HepG2 (cell line): ENCODE data around the gene ETFB. TPM values are rescaled to one million over a fixed set of nuclear protein-coding genes. Genes with fewer than 3 reads are reported as not detected.

Source experiments
- ETV6 ChIP-seq: sonication (generic); formaldehyde crosslinking; conservative IDR thresholded peaks from 2 replicates; pipeline ENCODE4 v1.4.0; 2020; ENCODE audit warnings: missing genetic modification reagents
- FIP1L1 ChIP-seq: fragments of 200-400 bp; formaldehyde crosslinking; IDR thresholded peaks from 2 replicates; pipeline ENCODE4 v1.6.1; 2018; ENCODE audit warnings: low read depth, mild to moderate bottlenecking, low read length, moderate library complexity, borderline replicate concordance; ENCODE audit not compliant: insufficient read depth
- NFKBIZ ChIP-seq: IDR thresholded peaks from 2 replicates; pipeline ENCODE4 v1.6.1; 2018; ENCODE audit warnings: missing genetic modification reagents, missing compliant biosample characterization
- NFYB ChIP-seq: sonication (generic); formaldehyde crosslinking; IDR thresholded peaks from 2 replicates; pipeline ENCODE4 v1.4.0; 2020; ENCODE audit warnings: missing genetic modification reagents
- NPAS2 ChIP-seq: sonication (generic); formaldehyde crosslinking; IDR thresholded peaks from 2 replicates; pipeline ENCODE4 v1.8.0; 2022; ENCODE audit warnings: mild to moderate bottlenecking, missing genetic modification reagents, borderline replicate concordance
- RAD51 ChIP-seq: fragments of 450-650 bp; IDR thresholded peaks from 2 replicates; pipeline ENCODE4 v1.6.1; 2016; ENCODE audit warnings: borderline replicate concordance
- SAFB2 ChIP-seq: sonication (generic); formaldehyde crosslinking; IDR thresholded peaks from 2 replicates; pipeline ENCODE4 v1.5.1; 2020; ENCODE audit warnings: missing genetic modification reagents, low read depth, mild to moderate bottlenecking, borderline replicate concordance
- TSC22D2 ChIP-seq: sonication (generic); formaldehyde crosslinking; IDR thresholded peaks from 2 replicates; pipeline ENCODE4 v1.5.1; 2020; ENCODE audit warnings: missing genetic modification reagents, mild to moderate bottlenecking, borderline replicate concordance
- ZFY ChIP-seq: sonication (generic); formaldehyde crosslinking; IDR thresholded peaks from 2 replicates; pipeline ENCODE4 v1.4.0; 2020; ENCODE audit warnings: missing genetic modification reagents
- ZNF331 ChIP-seq: sonication (generic); formaldehyde crosslinking; IDR thresholded peaks from 2 replicates; pipeline ENCODE4 v1.4.0; 2020; ENCODE audit warnings: missing genetic modification reagents
- ZNF333 ChIP-seq: sonication (generic); formaldehyde crosslinking; IDR thresholded peaks from 2 replicates; pipeline ENCODE4 v1.4.0; 2020; ENCODE audit warnings: mild to moderate bottlenecking, missing genetic modification reagents, borderline replicate concordance
- ZNF546 ChIP-seq: sonication (generic); formaldehyde crosslinking; conservative IDR thresholded peaks from 2 replicates; pipeline ENCODE4 v1.8.1; 2023; ENCODE audit warnings: mild to moderate bottlenecking, missing genetic modification reagents
- polyA plus RNA-seq, 8 experiments: library from polyadenylated mRNA; depleted of rRNA in 3 of 8; stranded (reverse) in 7 of 8; unstranded in 1 of 8; fragments of >200 nt; fragmentation: Illumina TruSeq in 4 of 8; extraction: Trizol in 4 of 8; gene quantifications; 2 replicates each; pipeline versions ENCODE4 v1.2.1 to v1.2.3, GENCODE V29; 2011 to 2016; ENCODE audit warnings: low read depth in 4 of 8, missing spikeins in 1 of 8, mixed read lengths in 1 of 8; ENCODE audit not compliant: insufficient read depth in 1 of 8
- total RNA-seq, 5 experiments: library from RNA; depleted of rRNA; stranded (reverse); fragments of >200 nt; fragmentation: Illumina TruSeq; extraction: Trizol; gene quantifications; 2 replicates each; pipeline ENCODE4 v1.2.3, GENCODE V29; 2016; ENCODE audit warnings: low read depth in 1 of 5
- TF ChIP-seq, protein P1 (sequence below): sonication (generic); formaldehyde crosslinking; IDR thresholded peaks from 2 replicates; pipeline ENCODE4 v1.5.1; 2020; ENCODE audit warnings: mild to moderate bottlenecking, missing genetic modification reagents
- TF ChIP-seq, protein P2 (sequence below): sonication (generic); formaldehyde crosslinking; conservative IDR thresholded peaks from 2 replicates; pipeline ENCODE4 v1.8.0; 2022; ENCODE audit warnings: missing genetic modification reagents
- TF ChIP-seq, protein P3 (sequence below): sonication (generic); formaldehyde crosslinking; IDR thresholded peaks from 2 replicates; pipeline ENCODE4 v1.5.1; 2020; ENCODE audit warnings: missing genetic modification reagents, mild to moderate bottlenecking, borderline replicate concordance
- TF ChIP-seq, protein P4 (sequence below): sonication (generic); formaldehyde crosslinking; IDR thresholded peaks from 2 replicates; pipeline ENCODE4 v1.5.1; 2020; ENCODE audit warnings: missing genetic modification reagents, mild to moderate bottlenecking, borderline replicate concordance
- TF ChIP-seq, protein P5 (sequence below): sonication (generic); formaldehyde crosslinking; IDR thresholded peaks from 2 replicates; pipeline ENCODE4 v1.9.0; 2021; ENCODE audit warnings: missing genetic modification reagents, mild to moderate bottlenecking, borderline replicate concordance

ETFB gene
- total and polyA plus RNA-seq, 2 of the 13 experiments (the other 11 are each of a cell fraction or from before 2014, with no cell fraction given): 678 to 1,314 TPM

DNA sequence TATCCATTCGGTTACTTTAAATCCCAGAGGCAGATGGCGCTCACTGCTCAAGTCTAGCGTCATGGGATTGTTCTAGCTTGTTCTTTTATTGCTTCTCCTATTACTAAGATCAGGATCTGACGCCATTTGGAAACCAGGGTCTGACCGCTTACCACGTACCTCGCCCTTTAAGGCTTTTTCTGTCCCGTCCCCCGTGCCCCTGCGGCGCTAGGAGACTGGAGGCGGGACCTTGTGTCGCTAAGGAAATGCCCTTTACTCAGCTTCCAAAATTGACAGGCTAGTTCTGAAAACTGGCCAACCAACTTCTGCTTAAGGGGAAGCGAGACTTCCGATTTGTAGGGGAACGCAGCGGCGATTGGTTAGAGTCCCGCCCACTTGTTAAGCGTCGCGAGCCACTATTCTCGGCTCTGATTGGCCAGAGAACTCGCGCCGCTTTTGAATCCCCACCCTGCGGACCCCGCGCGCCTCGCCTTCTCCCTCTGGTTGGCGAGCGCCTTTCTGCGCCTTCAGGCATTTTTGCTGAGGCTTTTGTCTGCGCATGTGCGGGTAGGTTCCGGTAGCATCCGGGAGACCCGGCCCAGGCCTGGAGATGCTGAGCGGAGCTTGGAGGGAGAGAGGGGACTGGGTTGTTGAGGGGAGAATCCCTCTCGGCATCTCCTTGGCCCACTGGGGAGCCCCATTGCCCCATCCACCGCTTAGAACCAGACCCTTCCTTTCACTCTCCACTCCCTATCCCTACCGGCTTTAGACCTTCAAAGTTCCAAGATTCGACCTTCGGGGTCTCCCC lies 28.1 kb upstream of the ETFB start (continued):
- TF ChIP-seq, protein P1, sequence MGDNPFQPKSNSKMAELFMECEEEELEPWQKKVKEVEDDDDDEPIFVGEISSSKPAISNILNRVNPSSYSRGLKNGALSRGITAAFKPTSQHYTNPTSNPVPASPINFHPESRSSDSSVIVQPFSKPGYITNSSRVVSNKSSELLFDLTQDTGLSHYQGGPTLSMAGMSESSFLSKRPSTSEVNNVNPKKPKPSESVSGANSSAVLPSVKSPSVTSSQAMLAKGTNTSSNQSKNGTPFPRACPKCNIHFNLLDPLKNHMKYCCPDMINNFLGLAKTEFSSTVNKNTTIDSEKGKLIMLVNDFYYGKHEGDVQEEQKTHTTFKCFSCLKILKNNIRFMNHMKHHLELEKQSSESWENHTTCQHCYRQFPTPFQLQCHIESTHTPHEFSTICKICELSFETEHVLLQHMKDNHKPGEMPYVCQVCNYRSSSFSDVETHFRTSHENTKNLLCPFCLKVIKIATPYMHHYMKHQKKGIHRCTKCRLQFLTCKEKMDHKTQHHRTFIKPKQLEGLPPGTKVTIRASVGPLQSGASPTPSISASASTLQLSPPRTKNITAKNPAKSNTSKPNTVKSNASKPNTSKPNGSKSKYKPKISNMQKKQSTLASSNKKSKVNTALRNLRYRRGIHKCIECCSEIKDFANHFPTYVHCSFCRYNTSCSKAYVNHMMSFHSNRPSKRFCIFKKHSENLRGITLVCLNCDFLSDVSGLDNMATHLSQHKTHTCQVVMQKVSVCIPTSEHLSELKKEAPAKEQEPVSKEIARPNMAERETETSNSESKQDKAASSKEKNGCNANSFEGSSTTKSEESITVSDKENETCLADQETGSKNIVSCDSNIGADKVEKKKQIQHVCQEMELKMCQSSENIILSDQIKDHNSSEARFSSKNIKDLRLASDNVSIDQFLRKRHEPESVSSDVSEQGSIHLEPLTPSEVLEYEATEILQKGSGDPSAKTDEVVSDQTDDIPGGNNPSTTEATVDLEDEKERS (CRISPR knock-in tag): no peak
- TF ChIP-seq, protein P2, sequence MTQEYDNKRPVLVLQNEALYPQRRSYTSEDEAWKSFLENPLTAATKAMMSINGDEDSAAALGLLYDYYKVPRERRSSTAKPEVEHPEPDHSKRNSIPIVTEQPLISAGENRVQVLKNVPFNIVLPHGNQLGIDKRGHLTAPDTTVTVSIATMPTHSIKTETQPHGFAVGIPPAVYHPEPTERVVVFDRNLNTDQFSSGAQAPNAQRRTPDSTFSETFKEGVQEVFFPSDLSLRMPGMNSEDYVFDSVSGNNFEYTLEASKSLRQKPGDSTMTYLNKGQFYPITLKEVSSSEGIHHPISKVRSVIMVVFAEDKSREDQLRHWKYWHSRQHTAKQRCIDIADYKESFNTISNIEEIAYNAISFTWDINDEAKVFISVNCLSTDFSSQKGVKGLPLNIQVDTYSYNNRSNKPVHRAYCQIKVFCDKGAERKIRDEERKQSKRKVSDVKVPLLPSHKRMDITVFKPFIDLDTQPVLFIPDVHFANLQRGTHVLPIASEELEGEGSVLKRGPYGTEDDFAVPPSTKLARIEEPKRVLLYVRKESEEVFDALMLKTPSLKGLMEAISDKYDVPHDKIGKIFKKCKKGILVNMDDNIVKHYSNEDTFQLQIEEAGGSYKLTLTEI (CRISPR knock-in tag): no peak
- no peak for TF ChIP-seq NFKBIZ
- TF ChIP-seq, protein P3, sequence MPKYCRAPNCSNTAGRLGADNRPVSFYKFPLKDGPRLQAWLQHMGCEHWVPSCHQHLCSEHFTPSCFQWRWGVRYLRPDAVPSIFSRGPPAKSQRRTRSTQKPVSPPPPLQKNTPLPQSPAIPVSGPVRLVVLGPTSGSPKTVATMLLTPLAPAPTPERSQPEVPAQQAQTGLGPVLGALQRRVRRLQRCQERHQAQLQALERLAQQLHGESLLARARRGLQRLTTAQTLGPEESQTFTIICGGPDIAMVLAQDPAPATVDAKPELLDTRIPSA (CRISPR knock-in tag): no peak
- TF ChIP-seq, protein P4, sequence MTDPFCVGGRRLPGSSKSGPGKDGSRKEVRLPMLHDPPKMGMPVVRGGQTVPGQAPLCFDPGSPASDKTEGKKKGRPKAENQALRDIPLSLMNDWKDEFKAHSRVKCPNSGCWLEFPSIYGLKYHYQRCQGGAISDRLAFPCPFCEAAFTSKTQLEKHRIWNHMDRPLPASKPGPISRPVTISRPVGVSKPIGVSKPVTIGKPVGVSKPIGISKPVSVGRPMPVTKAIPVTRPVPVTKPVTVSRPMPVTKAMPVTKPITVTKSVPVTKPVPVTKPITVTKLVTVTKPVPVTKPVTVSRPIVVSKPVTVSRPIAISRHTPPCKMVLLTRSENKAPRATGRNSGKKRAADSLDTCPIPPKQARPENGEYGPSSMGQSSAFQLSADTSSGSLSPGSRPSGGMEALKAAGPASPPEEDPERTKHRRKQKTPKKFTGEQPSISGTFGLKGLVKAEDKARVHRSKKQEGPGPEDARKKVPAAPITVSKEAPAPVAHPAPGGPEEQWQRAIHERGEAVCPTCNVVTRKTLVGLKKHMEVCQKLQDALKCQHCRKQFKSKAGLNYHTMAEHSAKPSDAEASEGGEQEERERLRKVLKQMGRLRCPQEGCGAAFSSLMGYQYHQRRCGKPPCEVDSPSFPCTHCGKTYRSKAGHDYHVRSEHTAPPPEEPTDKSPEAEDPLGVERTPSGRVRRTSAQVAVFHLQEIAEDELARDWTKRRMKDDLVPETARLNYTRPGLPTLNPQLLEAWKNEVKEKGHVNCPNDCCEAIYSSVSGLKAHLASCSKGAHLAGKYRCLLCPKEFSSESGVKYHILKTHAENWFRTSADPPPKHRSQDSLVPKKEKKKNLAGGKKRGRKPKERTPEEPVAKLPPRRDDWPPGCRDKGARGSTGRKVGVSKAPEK: no peak
- TF ChIP-seq RAD51: no peak
- no peak for TF ChIP-seq SAFB2 (CRISPR knock-in tag)
- no peak; the same call in 1 of the 2 replicates for TF ChIP-seq TSC22D2 (CRISPR knock-in tag)
- TF ChIP-seq NFYB (CRISPR knock-in tag): peak; percentile 94
- no peak for TF ChIP-seq ZNF331 (CRISPR knock-in tag)
- peak; percentile 49; the same call in 1 of the 2 replicates for TF ChIP-seq ZFY (CRISPR knock-in tag)
- TF ChIP-seq ZNF546 (CRISPR knock-in tag): no peak
- no peak for TF ChIP-seq NPAS2 (CRISPR knock-in tag)
- TF ChIP-seq, protein P5, sequence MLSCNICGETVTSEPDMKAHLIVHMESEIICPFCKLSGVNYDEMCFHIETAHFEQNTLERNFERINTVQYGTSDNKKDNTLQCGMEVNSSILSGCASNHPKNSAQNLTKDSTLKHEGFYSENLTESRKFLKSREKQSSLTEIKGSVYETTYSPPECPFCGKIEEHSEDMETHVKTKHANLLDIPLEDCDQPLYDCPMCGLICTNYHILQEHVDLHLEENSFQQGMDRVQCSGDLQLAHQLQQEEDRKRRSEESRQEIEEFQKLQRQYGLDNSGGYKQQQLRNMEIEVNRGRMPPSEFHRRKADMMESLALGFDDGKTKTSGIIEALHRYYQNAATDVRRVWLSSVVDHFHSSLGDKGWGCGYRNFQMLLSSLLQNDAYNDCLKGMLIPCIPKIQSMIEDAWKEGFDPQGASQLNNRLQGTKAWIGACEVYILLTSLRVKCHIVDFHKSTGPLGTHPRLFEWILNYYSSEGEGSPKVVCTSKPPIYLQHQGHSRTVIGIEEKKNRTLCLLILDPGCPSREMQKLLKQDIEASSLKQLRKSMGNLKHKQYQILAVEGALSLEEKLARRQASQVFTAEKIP (CRISPR knock-in tag): no peak
- no peak for TF ChIP-seq ETV6 (CRISPR knock-in tag)
- TF ChIP-seq ZNF333: no peak; the same call in 1 of the 2 replicates
- no peak for TF ChIP-seq FIP1L1
